Stimulated activated CD8-positive, alpha-beta memory T cell treated with anti-CD3 and anti-CD28 coated beads, Interleukin-4, amount 100 ng/mL, for 48 hours (primary cell): Measurements from ENCODE around the gene PER1.
"Not testable (repeated sequence)": the region's sequence is repeated elsewhere in the genome, so short reads cannot be mapped to it uniquely, and the experiment has no call there.

Source experiments
- DNase-seq: peaks from one replicate; pipeline ENCODE4 v3.0.0-alpha.2; 2020

PER1 gene

DNA sequence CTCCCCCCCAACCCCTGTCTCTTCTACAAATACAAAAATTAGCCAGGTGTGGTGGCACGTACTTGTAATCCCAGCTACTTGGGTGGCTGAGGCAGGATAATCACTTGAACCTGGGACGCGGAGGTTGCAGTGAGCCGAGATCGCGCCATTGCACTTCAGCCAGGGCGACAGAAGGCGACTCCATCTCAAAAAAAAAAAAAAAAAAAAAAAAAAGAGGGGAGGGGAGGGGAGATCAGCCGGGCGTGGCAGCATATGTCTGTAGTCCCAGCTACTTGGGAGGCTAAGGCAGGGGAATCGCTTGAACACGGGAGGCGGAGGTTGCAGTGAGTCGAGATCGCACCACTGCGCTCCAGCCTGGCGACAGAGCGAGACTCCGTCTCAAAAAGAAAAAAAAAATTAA, 18.0 kb upstream of the PER1 start:
- DNase-seq: not testable (repeated sequence)

DNA sequence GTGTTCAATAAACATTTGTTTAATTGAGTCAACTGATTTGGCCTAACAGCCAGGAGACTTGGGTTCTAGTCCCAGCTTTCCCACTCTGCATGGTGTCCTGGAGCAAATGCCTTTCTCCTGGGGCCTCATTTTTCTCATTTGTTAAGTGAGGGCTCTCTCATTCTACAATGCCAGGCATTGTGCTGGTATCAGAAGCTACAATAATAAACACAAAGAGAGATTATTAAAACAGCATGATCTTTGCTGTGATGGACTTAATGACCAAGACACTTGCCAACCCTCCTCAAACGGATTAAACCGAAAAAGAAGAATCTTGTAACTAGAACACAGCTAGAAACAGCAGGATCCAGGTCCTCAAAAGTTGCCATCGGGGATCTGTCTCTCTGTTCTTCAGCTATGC, 15.3 kb upstream of the PER1 start:
- DNase-seq: no peak

DNA sequence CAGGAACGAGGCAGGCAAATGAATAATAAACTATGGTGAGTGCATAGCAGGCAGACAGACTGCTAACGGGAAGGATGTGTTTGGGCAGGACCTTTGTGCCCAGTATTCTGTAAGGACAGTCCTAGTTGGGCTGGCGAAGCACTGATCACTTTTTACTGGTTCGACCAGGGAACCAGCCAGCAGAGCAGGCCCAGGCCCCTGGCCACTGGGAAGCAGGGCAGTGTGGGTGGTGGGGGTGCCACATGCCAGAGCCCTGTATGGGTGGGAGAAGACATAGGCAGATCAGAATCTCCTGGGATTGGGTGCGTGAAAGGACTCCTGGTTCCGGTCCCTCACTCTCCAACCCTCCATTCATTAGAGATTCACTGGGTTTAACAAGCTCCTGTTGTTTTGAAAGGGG, 14.5 kb upstream of the PER1 start:
- DNase-seq: no peak

DNA sequence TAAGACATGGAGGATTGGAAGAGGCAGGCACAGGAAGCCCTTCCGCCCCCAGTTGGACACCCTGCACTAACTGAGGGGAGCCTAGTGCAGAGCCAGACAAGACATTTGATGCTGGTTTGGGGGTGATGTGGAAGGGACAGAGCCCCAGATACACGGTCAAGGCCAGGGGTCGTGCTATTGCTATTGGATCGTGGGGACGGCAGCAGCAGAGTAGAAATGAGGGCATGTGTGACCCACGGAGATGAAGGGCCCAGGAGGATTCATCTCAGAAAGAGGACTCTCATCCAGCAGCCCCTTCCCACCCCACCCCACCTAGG, 12.6 kb upstream of the PER1 start:
- DNase-seq: no peak

DNA sequence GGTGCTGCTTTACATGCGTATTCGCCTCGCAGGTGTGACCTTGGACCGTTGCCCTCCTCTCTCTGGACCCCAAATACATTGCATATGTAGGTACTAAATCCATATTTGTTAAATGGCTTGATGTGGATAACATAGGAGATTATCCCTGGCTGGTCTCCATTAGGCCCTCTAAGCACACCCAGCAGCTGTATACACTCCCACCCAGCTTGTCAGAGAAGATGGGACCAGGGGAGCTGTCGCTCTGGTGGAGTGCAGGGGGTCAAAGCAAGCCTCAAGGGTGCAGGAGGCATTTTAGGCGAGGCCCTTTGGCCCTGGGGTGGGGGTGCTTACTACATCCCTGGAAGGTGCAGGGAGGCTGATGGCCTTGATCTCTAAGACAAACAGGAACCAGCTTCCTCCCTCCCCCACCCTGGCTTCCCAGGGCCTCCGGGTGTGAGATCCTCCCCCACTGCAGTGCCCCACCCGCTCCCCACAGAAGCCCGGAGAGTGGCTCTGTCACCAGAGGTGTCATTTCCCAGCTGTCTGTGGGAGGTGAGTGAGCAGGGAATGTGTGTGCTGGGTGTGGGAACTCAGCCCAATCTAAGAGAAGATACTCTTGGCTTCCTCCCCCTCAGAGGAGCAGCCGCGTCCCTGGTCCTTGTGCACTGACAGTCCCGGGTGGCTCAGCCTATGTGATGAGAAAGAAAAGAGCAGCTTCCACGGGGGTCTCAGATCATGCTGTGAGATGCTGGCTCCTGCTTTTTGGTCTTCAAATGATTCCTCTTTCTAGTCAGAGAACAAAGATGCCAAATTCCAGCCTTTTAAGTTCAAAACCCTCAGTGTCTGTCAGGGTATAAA, 12.0 kb upstream of the PER1 start:
- DNase-seq: peak; percentile 85

DNA sequence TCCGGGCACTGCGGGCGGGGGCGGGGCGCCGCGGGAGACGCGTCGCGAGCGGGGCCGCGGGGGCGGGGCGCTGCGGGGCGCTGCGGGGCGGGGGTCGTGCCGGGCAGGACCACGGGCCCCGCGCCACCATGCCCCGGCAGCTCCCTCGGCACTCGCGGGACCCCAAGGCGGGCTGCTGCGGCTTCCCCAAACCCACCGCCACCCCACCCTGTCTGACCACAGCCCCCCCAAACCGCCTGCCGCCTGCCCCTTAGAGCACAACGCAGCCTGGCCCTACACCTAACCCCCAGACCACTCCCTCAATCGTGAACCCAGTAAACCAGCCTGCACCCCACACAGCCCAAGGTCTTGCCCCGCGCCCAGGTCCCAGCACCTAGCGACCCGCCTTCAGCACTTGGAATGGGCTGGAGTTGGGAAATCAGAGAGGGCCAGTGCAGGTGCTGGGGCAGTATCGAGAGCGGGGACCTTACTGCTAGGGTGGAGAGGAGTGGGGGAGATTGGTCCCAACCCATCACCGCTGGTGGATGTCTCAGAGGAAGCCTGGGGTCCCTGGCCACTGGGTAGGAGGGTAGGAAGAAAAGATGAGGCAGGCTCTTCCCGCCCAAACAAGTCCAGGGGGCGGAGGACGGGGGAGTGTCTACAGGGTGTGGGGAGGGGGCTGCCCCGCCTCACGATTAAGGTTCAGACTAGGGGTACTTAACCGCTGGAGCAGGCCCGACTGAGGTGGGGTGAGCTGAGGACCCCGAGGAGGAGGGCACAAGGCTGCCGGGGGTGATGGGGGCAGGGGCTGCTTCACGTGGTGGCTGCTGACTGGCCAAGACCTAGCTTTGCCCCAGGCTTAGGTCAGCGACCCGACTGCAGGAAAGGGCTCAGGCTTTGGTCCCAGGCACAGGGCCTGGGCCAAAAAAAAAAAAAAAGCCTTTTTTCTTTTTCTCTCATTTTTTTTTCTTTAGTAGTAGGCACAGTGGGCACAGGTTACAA, 11.1 kb upstream of the PER1 start:
- peak; percentile 59 for DNase-seq

DNA sequence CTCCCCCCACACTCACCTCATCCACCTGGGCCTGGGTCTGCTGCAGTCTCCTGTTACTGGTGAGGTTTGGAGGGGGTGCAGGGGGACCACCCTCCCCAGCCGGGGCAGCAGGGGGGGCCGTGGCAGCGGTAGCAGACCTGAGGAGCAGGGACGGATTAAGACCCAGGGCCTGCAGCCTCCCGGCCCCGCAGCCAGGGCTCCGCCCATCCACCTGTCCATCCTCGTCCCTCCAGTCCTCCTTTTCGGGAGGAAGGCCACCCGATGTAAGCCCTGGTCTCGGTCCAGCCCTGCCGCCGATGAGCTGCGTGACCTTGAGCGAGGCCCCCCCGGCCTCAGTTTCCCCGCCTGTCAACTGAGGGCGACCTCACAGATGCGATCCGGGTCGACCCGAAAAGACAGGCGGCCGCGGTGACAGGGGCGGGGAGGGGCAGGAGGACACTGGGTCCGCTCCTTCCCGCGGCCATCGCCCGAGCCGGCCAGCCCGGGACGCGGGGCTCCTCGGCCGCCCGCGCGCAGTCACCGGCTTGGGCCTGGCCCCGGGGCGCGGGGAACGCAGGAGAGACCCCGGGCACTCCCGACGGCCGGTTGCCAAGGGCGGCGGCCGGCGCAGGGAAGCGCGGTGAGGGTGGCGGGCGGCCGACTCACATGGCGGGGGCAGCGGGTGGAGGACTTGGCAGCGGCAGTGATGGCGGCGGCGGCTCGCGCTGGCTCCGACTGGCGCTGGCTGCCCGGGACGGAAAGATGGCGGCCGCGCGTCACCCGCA, 10.2 kb upstream of the PER1 start, which contains the start of gene VAMP2:
Gene VAMP2, minus strand, starts transcription at position 716 of the 764 bp plus-strand sequence. Its CDS starts 69 bp downstream, at position 647.
- DNase-seq: peak; percentile 84

DNA sequence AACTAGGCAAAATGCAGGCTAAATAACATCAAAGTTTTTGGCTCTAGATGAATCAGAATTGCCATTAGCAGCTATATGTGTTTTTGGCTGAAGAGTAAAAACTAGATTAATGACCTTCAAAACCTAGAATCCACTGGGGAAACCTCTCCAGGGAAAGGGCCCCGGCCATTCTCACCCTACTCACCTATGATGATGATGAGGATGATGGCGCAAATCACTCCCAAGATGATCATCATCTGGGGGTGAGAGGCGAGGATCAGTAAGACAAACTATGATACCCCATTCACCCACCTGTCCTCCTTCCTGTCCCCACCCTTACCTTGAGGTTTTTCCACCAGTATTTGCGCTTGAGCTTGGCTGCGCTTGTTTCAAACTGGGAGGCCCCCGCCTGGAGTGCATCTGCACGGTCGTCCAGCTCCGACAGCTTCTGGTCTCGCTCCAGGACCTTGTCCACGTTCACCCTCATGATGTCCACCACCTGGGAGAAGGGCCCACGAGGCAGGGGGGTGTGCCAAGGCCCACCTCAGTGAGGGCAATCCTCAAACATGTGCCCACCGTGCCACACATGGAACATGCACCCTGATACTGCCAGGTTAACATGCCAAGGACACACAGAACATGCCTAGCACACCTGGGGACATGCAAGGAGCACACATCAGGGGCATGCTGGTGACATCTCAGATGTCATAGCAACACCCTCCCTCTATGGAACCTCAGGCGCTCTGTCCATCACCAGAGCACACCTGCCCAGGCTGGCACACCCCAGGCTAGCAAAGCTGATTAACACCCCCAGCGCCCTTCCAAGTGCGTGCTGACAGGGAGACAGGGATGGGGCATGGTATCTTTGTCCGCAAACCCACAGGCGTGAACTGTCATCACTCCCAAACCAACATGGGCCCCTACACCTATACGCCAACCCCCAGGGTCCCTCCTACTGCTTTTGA, 9.4 kb upstream of the PER1 start:
- no peak for DNase-seq

DNA sequence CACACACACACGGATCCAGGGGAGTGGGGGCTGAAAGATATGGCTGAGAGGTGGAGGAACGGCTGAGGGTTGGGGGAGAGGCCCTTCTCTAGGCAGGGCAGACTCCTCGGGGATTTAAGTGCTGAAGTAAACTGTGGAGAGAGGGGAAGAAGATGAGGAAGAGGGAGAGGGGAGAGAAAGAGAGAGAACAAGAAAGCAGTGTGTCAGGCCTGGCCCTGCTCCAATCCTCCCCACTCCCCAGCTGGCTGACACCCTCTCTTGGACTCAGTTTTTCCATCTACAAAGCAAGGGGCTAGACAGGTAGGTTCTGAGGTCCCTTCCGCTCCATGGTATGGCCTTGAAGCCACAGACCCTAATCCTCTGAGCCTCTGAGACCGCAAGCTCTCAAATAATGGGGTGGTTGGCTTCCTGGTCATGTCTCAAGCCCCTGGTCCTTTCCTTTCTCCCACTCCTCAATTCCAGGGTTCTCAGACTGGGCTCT, 8.6 kb upstream of the PER1 start:
- no peak for DNase-seq

DNA sequence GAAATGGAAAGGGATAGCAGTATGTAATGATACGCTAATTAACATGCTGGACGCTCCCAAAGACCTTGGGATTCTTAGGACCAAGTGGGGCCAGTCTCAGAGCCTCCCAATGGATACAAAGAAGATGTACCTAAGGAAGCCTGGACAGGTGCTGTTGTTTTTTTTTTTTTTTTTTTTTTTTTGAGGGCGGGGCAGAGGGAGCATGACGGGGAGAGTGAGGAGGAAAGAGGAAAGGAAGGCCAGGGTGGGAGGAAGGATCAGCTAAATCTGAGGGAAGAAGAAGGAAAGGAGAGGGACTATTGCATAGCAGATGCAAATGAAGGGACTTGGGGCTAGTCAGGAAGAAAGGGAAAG, 8.0 kb upstream of the PER1 start:
- DNase-seq: no peak

DNA sequence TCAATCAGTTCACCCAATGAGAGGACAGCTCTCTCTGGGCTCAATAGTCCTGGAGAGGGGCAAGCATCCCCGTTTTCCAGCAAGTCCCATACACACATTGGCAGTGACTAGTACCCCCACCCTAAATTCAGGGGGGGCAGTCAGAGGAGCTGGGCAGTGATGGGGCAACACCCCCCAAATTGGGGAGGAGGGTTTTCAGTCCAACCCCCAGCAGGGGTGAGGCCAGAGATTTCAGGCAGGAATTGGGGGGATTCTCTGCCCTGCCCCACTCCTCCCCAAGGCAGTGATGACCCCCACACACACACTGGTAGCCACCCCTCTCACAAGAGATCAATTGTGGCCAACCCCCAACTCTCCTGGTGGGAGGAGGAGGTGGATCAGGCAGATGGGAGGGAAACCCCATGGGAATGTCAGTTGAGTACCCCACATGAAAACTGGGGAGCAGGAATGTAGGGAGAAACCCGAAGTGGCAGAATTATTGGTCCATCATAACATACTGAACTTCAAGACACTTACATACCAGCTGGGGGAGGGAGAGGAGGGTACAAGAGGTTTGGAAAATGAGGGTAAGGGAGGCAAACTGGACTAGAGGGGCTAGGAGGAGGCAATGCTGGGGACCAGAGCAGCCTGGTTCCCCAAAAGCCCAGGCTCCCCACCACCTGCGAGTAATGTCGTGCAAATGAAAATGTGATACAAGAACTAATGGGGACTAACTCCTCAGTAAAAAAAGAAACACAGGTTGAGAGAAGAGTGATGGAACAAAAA, 7.4 kb upstream of the PER1 start:
- DNase-seq: no peak

DNA sequence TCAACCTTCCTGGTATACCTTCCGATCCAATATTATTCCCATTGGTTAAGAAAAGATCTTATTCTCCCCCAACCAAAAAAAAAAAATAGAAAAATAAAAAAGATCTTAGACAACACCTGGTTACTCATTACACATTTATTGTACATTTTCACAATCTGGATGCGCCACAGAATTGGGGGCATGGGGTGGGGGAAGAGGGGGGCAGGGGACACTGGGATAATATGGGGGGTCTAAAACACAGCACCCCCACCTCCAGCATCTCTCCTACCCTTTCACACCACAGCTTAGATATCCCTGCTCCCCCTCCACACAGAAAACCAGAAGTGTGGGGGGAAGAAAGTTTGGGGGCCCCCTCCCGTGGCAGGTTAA, 6.8 kb upstream of the PER1 start:
- DNase-seq: no peak

DNA sequence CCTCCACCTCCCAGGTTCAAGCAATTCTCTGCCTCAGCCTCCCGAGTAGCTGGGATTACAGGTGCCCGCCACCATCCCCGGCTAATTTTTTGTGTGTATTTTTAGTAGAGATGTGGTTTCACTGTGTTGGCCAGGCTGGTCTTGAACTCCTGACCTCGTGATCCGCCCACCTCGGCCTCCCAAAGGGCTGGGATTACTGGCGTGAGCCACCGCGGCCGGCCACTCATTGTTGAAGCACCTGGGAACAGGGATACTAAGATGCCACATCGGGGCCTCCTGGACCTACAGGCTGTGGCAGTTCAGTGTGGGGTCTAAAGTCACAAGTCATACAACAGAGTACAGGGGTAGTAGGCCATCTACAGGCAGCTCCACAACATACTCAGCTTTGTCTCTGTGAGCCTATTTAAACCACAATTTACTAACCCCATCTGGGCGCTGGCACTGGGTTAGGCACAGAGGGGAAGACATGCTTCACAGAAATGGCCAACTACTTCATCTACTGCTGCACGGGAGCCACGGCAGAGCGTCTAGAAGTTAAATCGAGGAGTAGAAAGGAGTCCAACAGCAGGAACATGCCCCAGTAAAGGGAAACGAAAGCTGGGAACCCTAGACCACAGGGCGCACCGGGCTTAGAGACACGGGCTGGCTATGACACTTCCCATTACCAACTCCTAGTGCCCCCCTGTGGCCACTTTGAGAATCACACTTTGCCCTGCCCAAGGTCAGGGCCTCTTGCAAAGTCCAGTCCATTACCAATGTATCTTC, 6.2 kb upstream of the PER1 start:
- peak; percentile 97 for DNase-seq

DNA sequence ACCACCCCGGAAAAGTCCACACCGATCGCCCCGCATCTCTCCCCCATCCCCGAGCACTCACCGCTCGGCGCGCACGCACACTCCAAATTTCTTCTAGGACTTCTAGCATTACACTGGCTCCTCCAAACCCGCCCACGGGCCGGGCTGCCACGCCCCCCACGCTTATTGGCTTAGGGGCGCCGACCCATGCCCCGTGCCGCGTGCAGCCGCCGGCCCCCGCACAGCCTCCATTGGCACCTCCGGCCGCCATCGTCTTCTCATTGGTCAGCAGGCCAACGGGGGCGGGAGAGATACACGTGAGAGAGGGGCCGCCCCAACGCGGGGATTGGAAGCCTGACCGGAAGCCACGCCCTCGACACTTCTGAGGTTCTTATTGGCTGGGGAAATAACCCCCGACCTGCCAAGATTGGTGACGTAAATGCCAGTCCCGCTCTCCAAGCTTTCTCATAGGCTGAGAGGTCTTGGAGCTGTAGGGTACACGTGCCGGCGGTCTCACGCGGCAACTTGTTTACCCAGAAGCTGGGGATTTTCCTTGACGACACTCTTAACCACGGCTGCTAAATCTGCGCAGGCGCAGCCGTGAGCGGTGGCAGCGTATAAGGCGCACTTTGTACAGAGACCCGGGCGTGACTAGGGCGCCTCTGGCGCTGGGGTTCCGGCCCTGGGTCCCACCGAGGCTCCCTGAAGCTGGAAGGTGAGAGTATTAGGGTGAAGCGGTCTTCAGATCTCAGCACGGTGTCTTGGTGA, 4.2 kb upstream of the PER1 start:
- peak; percentile 100 for DNase-seq

DNA sequence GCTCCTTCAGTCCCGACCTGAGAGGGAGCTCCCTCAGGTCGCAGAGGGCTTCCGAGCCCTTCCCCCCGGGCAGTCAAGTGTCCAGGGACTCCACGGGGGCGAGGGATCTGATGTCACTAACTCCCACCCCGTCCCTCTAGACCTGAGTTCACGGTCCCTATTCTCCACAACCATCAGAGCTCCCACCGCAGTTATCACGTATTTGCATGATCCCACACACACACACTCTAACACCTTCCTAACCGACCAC, 3.7 kb upstream of the PER1 start:
- peak; percentile 40 for DNase-seq

DNA sequence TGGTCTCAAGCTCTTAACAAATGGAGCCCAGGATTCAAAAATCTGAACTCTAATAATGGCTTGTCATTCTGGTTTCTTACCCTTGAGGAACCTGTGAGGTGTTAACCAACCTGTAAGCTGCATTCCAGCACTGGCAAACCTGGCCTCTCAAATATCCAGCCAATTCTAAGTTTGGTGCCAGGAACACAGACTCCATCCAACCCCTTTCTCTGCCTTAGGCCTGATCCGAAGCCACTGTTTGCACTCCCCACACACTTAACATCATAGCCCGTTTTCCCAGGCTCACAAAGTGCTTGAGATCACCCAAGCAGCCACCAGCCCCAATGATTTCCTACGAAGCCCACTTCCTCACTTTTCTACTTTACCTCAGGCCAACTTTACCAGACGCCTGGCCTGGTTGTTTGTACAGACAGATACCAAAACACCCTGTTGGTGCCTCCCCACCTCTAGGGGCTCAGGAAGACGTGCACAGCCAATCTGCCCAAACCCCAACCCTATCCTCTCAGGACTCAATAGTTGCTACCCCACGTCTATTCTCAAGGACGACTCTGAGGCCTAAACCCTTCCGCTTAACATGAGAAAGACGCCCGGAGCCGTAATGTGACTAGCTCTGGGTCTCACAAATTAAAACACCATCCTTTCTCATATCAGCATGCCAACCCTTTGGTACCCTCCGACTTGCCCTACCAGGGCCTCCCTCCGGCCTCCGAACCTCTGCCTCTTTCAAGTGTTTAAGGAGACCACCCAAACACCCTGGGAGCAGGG, 3.2 kb upstream of the PER1 start:
- DNase-seq: no peak

DNA sequence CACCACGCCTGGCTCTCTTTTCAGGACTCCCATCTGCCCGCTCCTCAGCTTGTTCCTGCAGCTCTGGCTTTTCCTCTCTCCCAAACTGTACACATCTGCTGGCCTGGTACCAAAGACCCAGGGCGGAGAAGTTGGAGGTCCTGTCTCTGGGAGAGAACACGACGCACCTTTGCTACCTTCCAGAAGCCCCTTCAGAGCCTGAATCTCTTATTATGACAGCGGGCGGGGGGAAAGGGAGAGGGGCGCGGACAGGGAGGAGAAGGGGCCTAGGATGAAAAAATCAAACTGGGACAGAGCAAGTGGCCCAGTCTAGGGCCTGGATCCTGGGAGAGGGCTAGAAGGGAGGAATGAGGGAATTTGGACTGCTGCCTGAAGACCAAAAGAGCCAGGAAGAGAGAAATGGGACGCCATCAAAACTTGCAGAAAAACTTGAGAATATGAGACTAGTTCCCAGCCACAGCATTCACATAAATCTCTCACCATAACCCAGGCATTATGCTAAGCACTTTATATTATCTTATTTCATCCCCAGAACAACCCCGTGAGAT, 2.5 kb upstream of the PER1 start:
- DNase-seq: no peak

DNA sequence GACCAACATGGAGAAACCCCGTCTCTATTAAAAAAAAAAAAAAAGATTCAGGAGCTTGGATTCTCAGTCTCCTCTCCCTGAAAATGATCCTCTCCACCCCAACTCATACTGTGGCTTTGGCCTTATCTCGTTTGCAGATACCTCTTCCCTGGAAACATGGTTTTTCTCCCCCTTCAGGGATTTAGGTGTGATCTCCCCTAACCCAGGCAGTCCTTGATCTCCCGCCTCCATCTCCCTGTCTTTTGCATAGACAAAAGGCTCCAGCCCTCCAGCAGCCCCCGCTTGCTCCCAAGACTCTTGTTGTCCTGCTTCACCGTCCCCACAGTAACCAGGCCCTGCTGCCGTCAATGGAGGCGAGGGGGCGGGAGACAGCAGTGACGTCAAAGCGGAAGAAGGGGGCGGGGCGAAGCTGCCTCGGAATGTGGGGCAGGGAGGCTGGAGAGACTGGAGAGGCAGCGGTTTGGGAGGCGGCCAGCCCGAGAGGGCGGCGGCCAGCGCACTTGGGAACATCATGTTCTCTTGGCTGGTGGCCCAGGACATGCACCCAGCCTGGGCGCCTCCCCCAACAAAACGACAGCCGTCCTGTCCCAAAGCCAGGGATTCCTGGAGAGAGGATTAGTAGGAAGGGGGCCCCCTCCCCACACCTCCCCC, 1.9 kb upstream of the PER1 start:
- peak; percentile 96 for DNase-seq
